ENCODE data around the gene SNCG. TPM values are rescaled to one million over a fixed set of nuclear protein-coding genes. Genes with fewer than 3 reads are reported as not detected.

SNCG gene
- total RNA-seq, 2 donors from 2014 or later = 0.60 to 2.7 TPM

DNA sequence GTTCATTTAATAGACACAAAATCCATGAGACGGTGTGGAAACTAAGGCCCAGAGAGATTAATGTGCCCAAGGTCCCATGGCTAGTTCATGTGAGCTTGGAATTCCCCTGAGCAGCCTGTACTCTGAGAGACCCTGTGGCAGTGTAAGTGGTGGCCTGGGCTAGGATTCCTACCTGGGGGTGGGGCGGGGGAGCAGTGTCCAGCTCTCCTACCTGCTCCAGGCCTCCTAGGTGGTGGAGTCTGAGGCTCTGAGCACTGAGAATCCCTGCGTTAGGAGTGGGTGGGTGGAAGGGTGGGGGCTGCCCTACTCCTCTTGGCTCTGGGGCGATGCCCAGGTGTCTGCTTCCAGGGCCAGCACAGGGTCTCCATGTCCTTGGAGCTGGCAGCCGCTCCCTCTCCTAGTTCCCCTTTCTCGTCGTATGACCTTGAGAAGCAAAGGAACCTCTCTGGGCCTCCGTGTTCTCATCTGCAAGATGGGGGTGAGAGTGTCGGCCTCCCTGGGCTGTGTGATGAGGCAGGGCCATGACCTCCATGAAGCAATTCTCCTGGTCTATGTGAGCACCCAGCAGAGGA is 2.5 kb downstream of the SNCG start:
- Mint-ChIP-seq H3K27me3 (ENCODE audit: insufficient read depth) (no peaks in the 10 kb centered on the region), H3K9me3 (no peaks in the 10 kb centered on the region), H3K36me3 (ENCODE audit: low read depth) (no peaks in the 10 kb centered on the region), H3K4me1 (peaks cover 16% of the 10 kb centered on the region), H3K27ac (peak overlapping the region; percentile 84), H3K4me3 (no peak overlapping the region)
- no peaks in the 10 kb centered on the region for H3K36me3 ChIP-seq (ENCODE audit: control insufficient read depth, insufficient read depth, low read length)
- no peaks in the 10 kb centered on the region for H3K27me3 ChIP-seq (ENCODE audit: control insufficient read depth, insufficient read depth, low read length, poor library complexity, severe bottlenecking)
- TF ChIP-seq, protein P1, sequence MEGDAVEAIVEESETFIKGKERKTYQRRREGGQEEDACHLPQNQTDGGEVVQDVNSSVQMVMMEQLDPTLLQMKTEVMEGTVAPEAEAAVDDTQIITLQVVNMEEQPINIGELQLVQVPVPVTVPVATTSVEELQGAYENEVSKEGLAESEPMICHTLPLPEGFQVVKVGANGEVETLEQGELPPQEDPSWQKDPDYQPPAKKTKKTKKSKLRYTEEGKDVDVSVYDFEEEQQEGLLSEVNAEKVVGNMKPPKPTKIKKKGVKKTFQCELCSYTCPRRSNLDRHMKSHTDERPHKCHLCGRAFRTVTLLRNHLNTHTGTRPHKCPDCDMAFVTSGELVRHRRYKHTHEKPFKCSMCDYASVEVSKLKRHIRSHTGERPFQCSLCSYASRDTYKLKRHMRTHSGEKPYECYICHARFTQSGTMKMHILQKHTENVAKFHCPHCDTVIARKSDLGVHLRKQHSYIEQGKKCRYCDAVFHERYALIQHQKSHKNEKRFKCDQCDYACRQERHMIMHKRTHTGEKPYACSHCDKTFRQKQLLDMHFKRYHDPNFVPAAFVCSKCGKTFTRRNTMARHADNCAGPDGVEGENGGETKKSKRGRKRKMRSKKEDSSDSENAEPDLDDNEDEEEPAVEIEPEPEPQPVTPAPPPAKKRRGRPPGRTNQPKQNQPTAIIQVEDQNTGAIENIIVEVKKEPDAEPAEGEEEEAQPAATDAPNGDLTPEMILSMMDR (conservative IDR thresholded peaks at IDR 0.05) = no peak
- H3K9me3 ChIP-seq (ENCODE audit: control insufficient read depth, low read length) = no peaks in the 10 kb centered on the region
- 94 to 96% methylated on average over 8 to 9 of the region's 9 CpGs for WGBS, 2 experiments (ENCODE audit: insufficient coverage in 1 of 2, insufficient read length in 1 of 2)
- no peaks in the 10 kb centered on the region for H3K4me1 ChIP-seq (ENCODE audit: control insufficient read depth, insufficient read depth, low read length)
- H3K27ac ChIP-seq (ENCODE audit: low read depth, low read length) = no peak overlapping the region
- no peak overlapping the region for H3K9ac ChIP-seq (ENCODE audit: extremely low read depth, low read length, poor library complexity, severe bottlenecking)
- H3K4me3 ChIP-seq (ENCODE audit: low read length) = no peak overlapping the region
- DNase-seq = peak; percentile 45

- Mint-ChIP-seq H3K27me3 (ENCODE audit: insufficient read depth) (no peaks in the 10 kb centered on the region), H3K9me3 (no peaks in the 10 kb centered on the region), H3K4me1 (peaks cover 22% of the 10 kb centered on the region), H3K4me3 (no peak overlapping the region), H3K27ac (no peak overlapping the region), H3K36me3 (ENCODE audit: low read depth) (no peaks in the 10 kb centered on the region)
- Histone ChIP-seq H3K4me1 (ENCODE audit: control insufficient read depth, insufficient read depth, low read length) (peaks cover under 1% of the 10 kb centered on the region), H3K9me3 (ENCODE audit: control insufficient read depth, low read length) (no peaks in the 10 kb centered on the region), H3K4me3 (ENCODE audit: low read length) (no peak overlapping the region), H3K27me3 (ENCODE audit: control insufficient read depth, insufficient read depth, low read length, poor library complexity, severe bottlenecking) (no peaks in the 10 kb centered on the region), H3K9ac (ENCODE audit: extremely low read depth, low read length, poor library complexity, severe bottlenecking) (no peak overlapping the region), H3K36me3 (ENCODE audit: control insufficient read depth, insufficient read depth, low read length) (no peaks in the 10 kb centered on the region), H3K27ac (ENCODE audit: low read depth, low read length) (no peak overlapping the region)
- DNase-seq = peak; percentile 26
- TF ChIP-seq, protein P1 (conservative IDR thresholded peaks at IDR 0.05) = no peak
- 94% methylated on average over 6 to 12 of the region's 12 CpGs for WGBS, 2 experiments (ENCODE audit: insufficient coverage in 1 of 2, insufficient read length in 1 of 2)
These were observed 3.2 kb downstream of the SNCG start for GRCh38 chr10:86961481-86962091.

DNA sequence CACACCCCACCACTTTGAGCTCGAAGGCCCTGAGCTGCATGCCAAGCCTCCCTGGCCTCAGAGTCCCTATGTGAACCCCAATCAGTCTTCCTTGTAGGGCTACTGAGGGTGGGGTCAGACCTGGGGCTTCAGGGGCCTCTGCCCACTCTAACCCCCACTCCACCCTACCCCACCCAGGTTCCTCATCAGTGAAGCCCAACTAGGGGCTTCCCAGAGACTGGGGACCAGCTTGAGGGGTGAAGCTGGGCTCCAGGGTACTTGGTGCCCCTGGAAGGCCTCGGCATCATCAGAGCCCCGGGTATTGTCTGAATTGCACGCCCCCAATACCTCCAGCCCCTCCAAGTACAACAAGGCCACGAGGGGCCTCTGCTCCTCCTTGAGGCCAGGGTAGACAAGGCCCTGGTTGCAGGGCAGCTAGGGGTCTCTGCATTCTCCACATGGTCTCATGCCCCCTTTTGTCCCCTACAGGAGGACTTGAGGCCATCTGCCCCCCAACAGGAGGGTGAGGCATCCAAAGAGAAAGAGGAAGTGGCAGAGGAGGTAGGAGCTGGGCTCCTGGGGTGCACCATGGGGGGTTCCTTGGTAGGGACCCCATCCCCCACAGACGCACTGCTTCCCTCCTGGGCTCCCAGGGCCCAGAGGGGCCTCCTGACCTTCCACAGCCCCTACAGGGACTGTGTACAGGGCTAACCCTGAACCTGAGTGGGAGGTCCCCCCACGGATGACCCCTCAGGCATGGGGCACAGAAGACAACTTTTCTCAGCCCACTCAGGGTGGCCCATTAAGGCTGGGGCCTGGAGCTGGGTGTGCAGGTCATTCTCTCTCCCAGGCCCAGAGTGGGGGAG is 4.0 kb downstream of the SNCG start:
- Mint-ChIP-seq H3K36me3 (ENCODE audit: low read depth) (no peaks in the 10 kb centered on the region), H3K27me3 (ENCODE audit: insufficient read depth) (no peaks in the 10 kb centered on the region), H3K4me1 (peaks cover 24% of the 10 kb centered on the region), H3K9me3 (no peaks in the 10 kb centered on the region), H3K27ac (no peak overlapping the region), H3K4me3 (no peak overlapping the region)
- TF ChIP-seq, protein P1 (conservative IDR thresholded peaks at IDR 0.05) = no peak
- Histone ChIP-seq H3K36me3 (ENCODE audit: control insufficient read depth, insufficient read depth, low read length) (no peaks in the 10 kb centered on the region), H3K9me3 (ENCODE audit: control insufficient read depth, low read length) (no peaks in the 10 kb centered on the region), H3K9ac (ENCODE audit: extremely low read depth, low read length, poor library complexity, severe bottlenecking) (no peak overlapping the region), H3K4me1 (ENCODE audit: control insufficient read depth, insufficient read depth, low read length) (peaks cover 4% of the 10 kb centered on the region), H3K4me3 (ENCODE audit: low read length) (no peak overlapping the region), H3K27me3 (ENCODE audit: control insufficient read depth, insufficient read depth, low read length, poor library complexity, severe bottlenecking) (no peaks in the 10 kb centered on the region), H3K27ac (ENCODE audit: low read depth, low read length) (no peak overlapping the region)
- no peak for DNase-seq
- 89 to 90% methylated on average over 1 to 7 of the region's 7 CpGs for WGBS, 2 experiments (ENCODE audit: insufficient coverage in 1 of 2, insufficient read length in 1 of 2)

Measured in endodermal cell (in vitro differentiated cells).